Measurements from ENCODE around the gene ITPR1.

ITPR1 gene

DNA sequence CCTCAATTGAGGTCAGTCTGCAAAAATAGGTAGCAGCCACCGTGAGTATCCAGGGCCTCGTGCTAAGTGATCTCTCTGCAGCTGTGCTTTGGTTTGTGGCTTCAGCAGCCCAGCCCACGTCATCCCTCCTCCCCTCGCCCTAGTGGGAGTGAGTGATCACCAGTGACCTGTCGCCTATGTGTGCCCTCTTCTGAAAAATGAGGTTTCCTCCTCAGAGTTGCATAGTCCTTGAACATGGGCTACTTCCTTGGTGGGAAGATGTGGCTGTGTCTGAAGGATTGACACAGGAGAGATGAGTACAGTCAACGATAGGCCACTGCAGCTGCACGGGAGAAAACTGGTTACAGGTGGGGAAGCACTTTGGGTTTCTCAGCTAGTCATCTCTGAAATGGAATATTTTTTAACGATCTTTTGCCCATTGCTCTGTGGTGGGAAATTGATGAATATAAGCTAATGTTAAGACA lies 341.3 kb downstream of the ITPR1 start:
- Histone ChIP-seq H3K27ac (ENCODE audit: extremely low read depth, low read depth, low read length) (no peak overlapping the region), H3K4me3 (ENCODE audit: low read depth, low read length) (no peak overlapping the region), H3K9me3 (ENCODE audit: control insufficient read depth, insufficient read depth, low read depth, low read length) (no peaks in the 10 kb centered on the region), H3K36me3 (ENCODE audit: control insufficient read depth in 2 of 2, insufficient read depth in 1 of 2, low read length in 2 of 2) (peaks cover 0 to 14% of the 10 kb centered on the region in 2 experiments; a peak in 1 of 3 replicates), H3K4me1 (ENCODE audit: control insufficient read depth, insufficient read depth, low read length) (peaks cover 7% of the 10 kb centered on the region)
- TF ChIP-seq ZFP41 (tag by site-specific recombination; IDR thresholded peaks at IDR 0.05; ENCODE audit: borderline replicate concordance), result no peak
- TF ChIP-seq EGR2 (tag by site-specific recombination; IDR thresholded peaks at IDR 0.05; ENCODE audit: low read depth), result peak; percentile 71
- TF ChIP-seq, protein P1, sequence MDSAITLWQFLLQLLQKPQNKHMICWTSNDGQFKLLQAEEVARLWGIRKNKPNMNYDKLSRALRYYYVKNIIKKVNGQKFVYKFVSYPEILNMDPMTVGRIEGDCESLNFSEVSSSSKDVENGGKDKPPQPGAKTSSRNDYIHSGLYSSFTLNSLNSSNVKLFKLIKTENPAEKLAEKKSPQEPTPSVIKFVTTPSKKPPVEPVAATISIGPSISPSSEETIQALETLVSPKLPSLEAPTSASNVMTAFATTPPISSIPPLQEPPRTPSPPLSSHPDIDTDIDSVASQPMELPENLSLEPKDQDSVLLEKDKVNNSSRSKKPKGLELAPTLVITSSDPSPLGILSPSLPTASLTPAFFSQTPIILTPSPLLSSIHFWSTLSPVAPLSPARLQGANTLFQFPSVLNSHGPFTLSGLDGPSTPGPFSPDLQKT (IDR thresholded peaks at IDR 0.05; ENCODE audit: borderline replicate concordance, low read depth, low read length), result no peak
- TF ChIP-seq ZNF112 (tag by site-specific recombination; IDR thresholded peaks at IDR 0.05), result no peak
- peak; percentile 87; the same call in 1 of the 2 replicates for TF ChIP-seq SCRT1 (tag by site-specific recombination; IDR thresholded peaks at IDR 0.05; ENCODE audit: borderline replicate concordance)
- no peak for TF ChIP-seq ZNF561 (tag by site-specific recombination; IDR thresholded peaks at IDR 0.05; ENCODE audit: borderline replicate concordance)
- TF ChIP-seq ZNF146 (tag by site-specific recombination; IDR thresholded peaks at IDR 0.05), result no peak
- TF ChIP-seq ZNF223 (tag by site-specific recombination; IDR thresholded peaks at IDR 0.05), result no peak
- no peak for TF ChIP-seq HOXD13 (CRISPR knock-in tag; IDR thresholded peaks at IDR 0.05; ENCODE audit: borderline replicate concordance)
- TF ChIP-seq ZNF114 (tag by site-specific recombination; IDR thresholded peaks at IDR 0.05), result no peak
- no peak for TF ChIP-seq ZNF624 (tag by site-specific recombination; IDR thresholded peaks at IDR 0.05)
- no peak for TF ChIP-seq ZNF132 (tag by site-specific recombination; IDR thresholded peaks at IDR 0.05; ENCODE audit: borderline replicate concordance)
- TF ChIP-seq ZNF426 (tag by site-specific recombination; IDR thresholded peaks at IDR 0.05), result no peak
- TF ChIP-seq ZNF221 (tag by site-specific recombination; IDR thresholded peaks at IDR 0.05; ENCODE audit: borderline replicate concordance), result no peak
- TF ChIP-seq, protein P2, sequence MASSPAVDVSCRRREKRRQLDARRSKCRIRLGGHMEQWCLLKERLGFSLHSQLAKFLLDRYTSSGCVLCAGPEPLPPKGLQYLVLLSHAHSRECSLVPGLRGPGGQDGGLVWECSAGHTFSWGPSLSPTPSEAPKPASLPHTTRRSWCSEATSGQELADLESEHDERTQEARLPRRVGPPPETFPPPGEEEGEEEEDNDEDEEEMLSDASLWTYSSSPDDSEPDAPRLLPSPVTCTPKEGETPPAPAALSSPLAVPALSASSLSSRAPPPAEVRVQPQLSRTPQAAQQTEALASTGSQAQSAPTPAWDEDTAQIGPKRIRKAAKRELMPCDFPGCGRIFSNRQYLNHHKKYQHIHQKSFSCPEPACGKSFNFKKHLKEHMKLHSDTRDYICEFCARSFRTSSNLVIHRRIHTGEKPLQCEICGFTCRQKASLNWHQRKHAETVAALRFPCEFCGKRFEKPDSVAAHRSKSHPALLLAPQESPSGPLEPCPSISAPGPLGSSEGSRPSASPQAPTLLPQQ (tag by site-specific recombination; IDR thresholded peaks at IDR 0.05), result no peak
- TF ChIP-seq SCRT2 (tag by site-specific recombination; IDR thresholded peaks at IDR 0.05), result peak; percentile 89
- TF ChIP-seq ZNF169 (tag by site-specific recombination; IDR thresholded peaks at IDR 0.05), result no peak
- TF ChIP-seq HOXC10 (CRISPR knock-in tag; IDR thresholded peaks at IDR 0.05), result no peak
- peak; percentile 49 for TF ChIP-seq ZFHX2 (tag by site-specific recombination; conservative IDR thresholded peaks at IDR 0.05)
- TF ChIP-seq ZNF747 (tag by site-specific recombination; IDR thresholded peaks at IDR 0.05), result no peak
- POLR2A ChIA-PET, result no interaction called here
- CTCF ChIA-PET, result interaction anchor here (0.5 to 0.8 kb wide), 3 partner anchors 66 to 1986 kb away, joined by 3 read pairs; no protein-coding TSS in a partner anchor

DNA sequence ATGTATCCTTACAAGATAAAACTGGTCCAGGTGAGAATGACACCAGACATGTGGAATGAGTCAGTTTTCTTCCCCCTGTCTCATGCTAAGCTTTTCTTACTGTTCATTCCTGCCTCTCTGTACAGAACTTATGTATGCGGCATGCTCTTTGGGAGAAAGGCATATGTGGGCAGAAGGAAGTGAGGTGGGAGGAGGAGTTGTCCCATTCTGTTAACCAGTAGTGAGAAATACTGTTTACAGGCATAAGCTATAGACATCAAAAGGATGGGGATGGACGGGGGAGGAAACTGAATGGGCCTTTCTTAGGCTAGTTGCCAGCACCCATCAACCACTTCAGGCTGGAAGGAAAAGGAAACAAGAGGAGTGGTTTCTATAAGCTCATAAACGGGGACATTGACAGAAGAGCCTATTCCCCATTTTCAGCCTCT lies 342.5 kb downstream of the ITPR1 start:
- CTCF ChIA-PET, result no interaction called here
- peaks cover 7% of the 10 kb centered on the region for H3K4me1 ChIP-seq (ENCODE audit: control insufficient read depth, insufficient read depth, low read length)
- H3K4me3 ChIP-seq (ENCODE audit: low read depth, low read length), result no peak overlapping the region
- H3K27ac ChIP-seq (ENCODE audit: extremely low read depth, low read depth, low read length), result no peak overlapping the region
- H3K9me3 ChIP-seq (ENCODE audit: control insufficient read depth, insufficient read depth, low read depth, low read length), result no peaks in the 10 kb centered on the region
- H3K36me3 ChIP-seq (ENCODE audit: control insufficient read depth in 2 of 2, insufficient read depth in 1 of 2, low read length in 2 of 2), result peaks cover 0 to 14% of the 10 kb centered on the region in 2 experiments; a peak in 1 of 3 replicates
- POLR2A ChIA-PET, result interaction anchor here (1.0 kb wide), 1 partner anchor 11 kb away, joined by 3 read pairs; no protein-coding TSS in a partner anchor
- no peak for TF ChIP-seq ZNF626 (tag by site-specific recombination; IDR thresholded peaks at IDR 0.05)
- TF ChIP-seq ZBTB20 (tag by site-specific recombination; IDR thresholded peaks at IDR 0.05), result peak; percentile 84
- TF ChIP-seq, protein P3, sequence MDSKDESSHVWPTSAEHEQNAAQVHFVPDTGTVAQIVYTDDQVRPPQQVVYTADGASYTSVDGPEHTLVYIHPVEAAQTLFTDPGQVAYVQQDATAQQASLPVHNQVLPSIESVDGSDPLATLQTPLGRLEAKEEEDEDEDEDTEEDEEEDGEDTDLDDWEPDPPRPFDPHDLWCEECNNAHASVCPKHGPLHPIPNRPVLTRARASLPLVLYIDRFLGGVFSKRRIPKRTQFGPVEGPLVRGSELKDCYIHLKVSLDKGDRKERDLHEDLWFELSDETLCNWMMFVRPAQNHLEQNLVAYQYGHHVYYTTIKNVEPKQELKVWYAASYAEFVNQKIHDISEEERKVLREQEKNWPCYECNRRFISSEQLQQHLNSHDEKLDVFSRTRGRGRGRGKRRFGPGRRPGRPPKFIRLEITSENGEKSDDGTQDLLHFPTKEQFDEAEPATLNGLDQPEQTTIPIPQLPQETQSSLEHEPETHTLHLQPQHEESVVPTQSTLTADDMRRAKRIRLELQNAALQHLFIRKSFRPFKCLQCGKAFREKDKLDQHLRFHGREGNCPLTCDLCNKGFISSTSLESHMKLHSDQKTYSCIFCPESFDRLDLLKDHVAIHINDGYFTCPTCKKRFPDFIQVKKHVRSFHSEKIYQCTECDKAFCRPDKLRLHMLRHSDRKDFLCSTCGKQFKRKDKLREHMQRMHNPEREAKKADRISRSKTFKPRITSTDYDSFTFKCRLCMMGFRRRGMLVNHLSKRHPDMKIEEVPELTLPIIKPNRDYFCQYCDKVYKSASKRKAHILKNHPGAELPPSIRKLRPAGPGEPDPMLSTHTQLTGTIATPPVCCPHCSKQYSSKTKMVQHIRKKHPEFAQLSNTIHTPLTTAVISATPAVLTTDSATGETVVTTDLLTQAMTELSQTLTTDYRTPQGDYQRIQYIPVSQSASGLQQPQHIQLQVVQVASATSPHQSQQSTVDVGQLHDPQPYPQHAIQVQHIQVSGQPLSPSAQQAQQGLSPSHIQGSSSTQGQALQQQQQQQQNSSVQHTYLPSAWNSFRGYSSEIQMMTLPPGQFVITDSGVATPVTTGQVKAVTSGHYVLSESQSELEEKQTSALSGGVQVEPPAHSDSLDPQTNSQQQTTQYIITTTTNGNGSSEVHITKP (tag by site-specific recombination; IDR thresholded peaks at IDR 0.05), result peak; percentile 30; the same call in 1 of the 2 replicates
- TF ChIP-seq ZNF529 (tag by site-specific recombination; IDR thresholded peaks at IDR 0.05; ENCODE audit: insufficient replicate concordance), result no peak
- TF ChIP-seq FEZF1 (tag by site-specific recombination; IDR thresholded peaks at IDR 0.05), result peak; percentile 41; the same call in 1 of the 2 replicates
- TF ChIP-seq EGR2 (tag by site-specific recombination; IDR thresholded peaks at IDR 0.05; ENCODE audit: low read depth), result peak; percentile 96
- TF ChIP-seq OSR2 (tag by site-specific recombination; IDR thresholded peaks at IDR 0.05), result 0 out of 2 replicates have a peak, but pooled peaks have one; percentile 36
- peak; percentile 76 for TF ChIP-seq ZNF335 (tag by site-specific recombination; conservative IDR thresholded peaks at IDR 0.05)
- TF ChIP-seq ZNF211 (tag by site-specific recombination; IDR thresholded peaks at IDR 0.05; ENCODE audit: low read depth), result no peak
- peak; percentile 95 for TF ChIP-seq ZFHX2 (tag by site-specific recombination; conservative IDR thresholded peaks at IDR 0.05)
- TF ChIP-seq ZNF514 (tag by site-specific recombination; IDR thresholded peaks at IDR 0.05), result no peak
- no peak for TF ChIP-seq ZNF768 (tag by site-specific recombination; IDR thresholded peaks at IDR 0.05)
- peak; percentile 72 for TF ChIP-seq SP7 (tag by site-specific recombination; IDR thresholded peaks at IDR 0.05)

All from HEK293 (cell line).